WERI-Rb-1 (cell line): ENCODE measurements around the gene RECQL.
"Not testable (repeated sequence)": the region's sequence is repeated elsewhere in the genome, so short reads cannot be mapped to it uniquely, and the experiment has no call there.

ENCODE experiments used
- DNase-seq: peaks from one replicate; pipeline ENCODE4 v3.0.0-alpha.2; 2020
- H3K27ac ChIP-seq: fragments of 250-450 bp; sonication (Bioruptor Pico); 2 replicates; pipeline ENCODE4 v1.5.1; 2020; ENCODE audit warnings: mild to moderate bottlenecking, moderate library complexity
- H3K27me3 ChIP-seq: fragments of 250-450 bp; sonication (Bioruptor Pico); 2 replicates; pipeline ENCODE4 v1.5.1; 2021; ENCODE audit warnings: mild to moderate bottlenecking, low read depth, moderate library complexity; ENCODE audit not compliant: insufficient read depth, severe bottlenecking
- H3K36me3 ChIP-seq: fragments of 250-450 bp; sonication (Bioruptor Pico); 2 replicates; pipeline ENCODE4 v1.5.1; 2020; ENCODE audit warnings: mild to moderate bottlenecking, moderate library complexity
- H3K4me3 ChIP-seq: 2 replicates; pipeline ENCODE4 v1.5.1; 2011; ENCODE audit warnings: low read depth, mild to moderate bottlenecking, control low read depth, low read length
- H3K9me3 ChIP-seq: fragments of 250-450 bp; sonication (Bioruptor Pico); 2 replicates; pipeline ENCODE4 v1.5.1; 2021; ENCODE audit warnings: mild to moderate bottlenecking, moderate library complexity; ENCODE audit not compliant: severe bottlenecking
- CTCF ChIP-seq: IDR thresholded peaks from 2 replicates; pipeline ENCODE4 v1.5.1; 2011; ENCODE audit warnings: low read depth, mild to moderate bottlenecking, control low read depth, inconsistent platforms, low read length

Gene RECQL

GRCh38 chr12:21476949-21477348 lies 24.5 kb downstream of the RECQL start:
- no peak overlapping the region for H3K4me3 ChIP-seq

GRCh38 chr12:21475552-21475951 lies 25.9 kb downstream of the RECQL start:
- Histone ChIP-seq H3K27ac (no peak overlapping the region), H3K9me3 (no peaks in the 10 kb centered on the region), H3K27me3 (no peaks in the 10 kb centered on the region), H3K36me3 (peaks cover 39% of the 10 kb centered on the region), H3K4me3 (no peak overlapping the region)
- no peak for TF ChIP-seq CTCF
- DNase-seq, result no peak

More at GRCh38 chr12:21476949-21477348, 24.5 kb downstream of the RECQL start:
- H3K27me3 ChIP-seq, result no peaks in the 10 kb centered on the region
- TF ChIP-seq CTCF, result no peak
- no peaks in the 10 kb centered on the region for H3K9me3 ChIP-seq
- no peak for DNase-seq
- H3K27ac ChIP-seq, result no peak overlapping the region
- H3K36me3 ChIP-seq, result peaks cover 37% of the 10 kb centered on the region

- Histone ChIP-seq H3K27me3 (no peaks in the 10 kb centered on the region), H3K36me3 (peaks cover 30% of the 10 kb centered on the region), H3K27ac (no peak overlapping the region), H3K9me3 (no peaks in the 10 kb centered on the region), H3K4me3 (no peak overlapping the region)
- TF ChIP-seq CTCF, result no peak
- no peak for DNase-seq
These were observed 29.1 kb downstream of the RECQL start for GRCh38 chr12:21472197-21472823.

GRCh38 chr12:21471294-21471693 lies 30.1 kb downstream of the RECQL start:
- H3K27me3 ChIP-seq, result no peaks in the 10 kb centered on the region
- no peaks in the 10 kb centered on the region for H3K9me3 ChIP-seq
- no peak for TF ChIP-seq CTCF
- no peak overlapping the region for H3K4me3 ChIP-seq
- H3K27ac ChIP-seq, result no peak overlapping the region
- peaks cover 27% of the 10 kb centered on the region for H3K36me3 ChIP-seq
- no peak for DNase-seq

- not testable (repeated sequence) for H3K27me3 ChIP-seq, H3K36me3 ChIP-seq, H3K9me3 ChIP-seq
These were observed 34.1 kb downstream of the RECQL start for GRCh38 chr12:21467334-21467733.

GRCh38 chr12:21459474-21459873 lies 42.0 kb downstream of the RECQL start:
- Histone ChIP-seq H3K27ac (no peak overlapping the region), H3K4me3 (no peak overlapping the region), H3K9me3 (no peaks in the 10 kb centered on the region), H3K36me3 (peaks cover 3% of the 10 kb centered on the region), H3K27me3 (no peaks in the 10 kb centered on the region)
- no peak for DNase-seq
- no peak for TF ChIP-seq CTCF

More at GRCh38 chr12:21467334-21467733, 34.1 kb downstream of the RECQL start:
- DNase-seq, H3K27ac ChIP-seq, H3K4me3 ChIP-seq: not testable (repeated sequence)
